Gastrocnemius medialis (tissue), 4 donors: ENCODE data around the gene SYNPR. TPM values are rescaled to one million over a fixed set of nuclear protein-coding genes. Genes with fewer than 3 reads are reported as not detected.
"Not testable (repeated sequence)": the region's sequence is repeated elsewhere in the genome, so short reads cannot be mapped to it uniquely, and the experiment has no call there.

Source experiments
- ATAC-seq, 2 donors: fragments of 150-250 bp; one replicate each; pipeline ENCODE4 v1.9.1; 2016
- DNase-seq, 2 donors: peaks; one replicate each; pipeline ENCODE4 v3.0.0-alpha.2; 2019
- H3K27ac ChIP-seq, 4 donors: fragments of 200-600 bp; sonication (generic); 1 replicate in 1 of 4; 2 replicates in 3 of 4; pipeline ENCODE4 v1.5.1; 2016 to 2018; ENCODE audit warnings: mild to moderate bottlenecking in 2 of 4, moderate library complexity in 1 of 4
- H3K27me3 ChIP-seq, 3 donors: fragments of 200-600 bp; sonication (generic) in 2 of 3; 1 replicate in 1 of 3; 2 replicates in 2 of 3; pipeline versions ENCODE4 v1.5.1 to v1.6.0; 2016 to 2019; ENCODE audit warnings: mild to moderate bottlenecking in 1 of 3, moderate library complexity in 1 of 3
- H3K36me3 ChIP-seq, 2 donors: fragments of 200-600 bp; sonication (generic) in 1 of 2; one replicate each; pipeline ENCODE4 v1.5.1; 2017 to 2018
- H3K4me1 ChIP-seq, 2 donors: fragments of 200-600 bp; sonication (generic) in 1 of 2; one replicate each; pipeline ENCODE4 v1.5.1; 2016 to 2017; ENCODE audit warnings: mild to moderate bottlenecking in 2 of 2
- H3K4me3 ChIP-seq, 4 donors: fragments of 200-600 bp; sonication (generic) in 3 of 4; 1 replicate in 1 of 4; 2 replicates in 3 of 4; pipeline ENCODE4 v1.5.1; 2016 to 2019; ENCODE audit warnings: mild to moderate bottlenecking in 2 of 4
- H3K9me3 ChIP-seq, 3 donors: fragments of 200-600 bp; sonication (generic) in 2 of 3; 1 replicate in 1 of 3; 2 replicates in 2 of 3; pipeline ENCODE4 v1.5.1; 2016 to 2019
- POLR2A ChIP-seq, 2 donors: fragments of 450-650 bp; IDR thresholded peaks; one replicate each; pipeline ENCODE4 v1.6.1; 2017; ENCODE audit warnings: antibody characterized with exemption in 2 of 2, mild to moderate bottlenecking in 2 of 2, moderate library complexity in 2 of 2
- in situ Hi-C, 4 donors: fragments of 200-750 bp; cut with MboI; loops; one replicate each; pipeline versions ENCODE4 v1.15.0 to v1.8.0; 2017; ENCODE audit warnings: low sequenced_read_pairs in 4 of 4
- intact Hi-C: fragments of 100-400 bp; cut with DNase I; formaldehyde crosslinking; loops from one replicate; pipeline ENCODE4 v1.15.1; 2023; ENCODE audit warnings: low total_unique reads
- total RNA-seq, 4 donors: library from RNA; depleted of rRNA; stranded (reverse); fragments of >200 nt; gene quantifications; one replicate each; pipeline versions ENCODE4 v1.1.0 to v1.2.3, GENCODE V29; 2016
- TF ChIP-seq, protein P1 (sequence below), 5 experiments: fragments of 450-650 bp in 3 of 5; fragments of 200-600 bp in 2 of 5; sonication (generic) in 2 of 5; IDR thresholded peaks in 4 of 5; conservative IDR thresholded peaks in 1 of 5; 1 replicate in 4 of 5; 2 replicates in 1 of 5; pipeline ENCODE4 v1.5.1; 2016 to 2019; ENCODE audit warnings: antibody characterized with exemption in 5 of 5, mild to moderate bottlenecking in 3 of 5, moderate library complexity in 3 of 5

The SYNPR gene
- total RNA-seq, 4 donors from 2014 or later = not detected

DNA sequence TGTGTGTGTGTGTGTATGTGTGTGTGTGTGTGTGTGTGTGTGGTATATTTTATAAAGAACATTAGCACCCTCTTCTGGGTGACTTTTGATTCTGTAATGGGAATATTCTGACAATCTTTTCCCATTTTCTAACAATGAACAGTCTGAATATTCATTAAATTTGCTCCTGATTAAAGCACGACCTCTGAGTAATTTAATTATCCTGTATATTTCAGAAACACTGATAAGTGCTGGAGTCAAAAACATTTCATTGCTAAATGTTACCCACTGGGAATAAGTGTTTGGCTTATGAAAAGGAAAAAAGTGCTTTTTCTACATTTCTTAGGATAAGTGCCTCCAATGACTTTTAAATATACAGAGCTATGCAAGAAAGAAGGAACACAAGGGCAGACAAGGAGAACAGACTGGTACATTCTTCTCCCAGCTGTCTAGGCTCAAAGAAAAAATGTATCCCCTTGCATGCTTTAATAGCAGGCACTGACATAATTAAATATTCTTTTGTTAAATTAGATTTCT is 32.3 kb upstream of the SYNPR start:
- DNase-seq (no peak), ATAC-seq (no peak)
- in situ Hi-C loops = loop anchor here in 1 of 4 donors (25.0 kb wide), 1 partner anchor 633 kb away; no protein-coding TSS in a partner anchor
- no peak overlapping the region for H3K27ac ChIP-seq
- no peaks in the 10 kb centered on the region for H3K9me3 ChIP-seq
- H3K4me3 ChIP-seq = no peak overlapping the region
- intact Hi-C loops = no loop called here
- no peaks in the 10 kb centered on the region for H3K36me3 ChIP-seq
- no peak for TF ChIP-seq POLR2A (IDR thresholded peaks at IDR 0.05)
- TF ChIP-seq, protein P1, sequence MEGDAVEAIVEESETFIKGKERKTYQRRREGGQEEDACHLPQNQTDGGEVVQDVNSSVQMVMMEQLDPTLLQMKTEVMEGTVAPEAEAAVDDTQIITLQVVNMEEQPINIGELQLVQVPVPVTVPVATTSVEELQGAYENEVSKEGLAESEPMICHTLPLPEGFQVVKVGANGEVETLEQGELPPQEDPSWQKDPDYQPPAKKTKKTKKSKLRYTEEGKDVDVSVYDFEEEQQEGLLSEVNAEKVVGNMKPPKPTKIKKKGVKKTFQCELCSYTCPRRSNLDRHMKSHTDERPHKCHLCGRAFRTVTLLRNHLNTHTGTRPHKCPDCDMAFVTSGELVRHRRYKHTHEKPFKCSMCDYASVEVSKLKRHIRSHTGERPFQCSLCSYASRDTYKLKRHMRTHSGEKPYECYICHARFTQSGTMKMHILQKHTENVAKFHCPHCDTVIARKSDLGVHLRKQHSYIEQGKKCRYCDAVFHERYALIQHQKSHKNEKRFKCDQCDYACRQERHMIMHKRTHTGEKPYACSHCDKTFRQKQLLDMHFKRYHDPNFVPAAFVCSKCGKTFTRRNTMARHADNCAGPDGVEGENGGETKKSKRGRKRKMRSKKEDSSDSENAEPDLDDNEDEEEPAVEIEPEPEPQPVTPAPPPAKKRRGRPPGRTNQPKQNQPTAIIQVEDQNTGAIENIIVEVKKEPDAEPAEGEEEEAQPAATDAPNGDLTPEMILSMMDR (IDR thresholded peaks at IDR 0.05 in 4 of 5, conservative IDR thresholded peaks at IDR 0.05 in 1 of 5) = no peak
- no peaks in the 10 kb centered on the region for H3K4me1 ChIP-seq
- no peaks in the 10 kb centered on the region for H3K27me3 ChIP-seq

DNA sequence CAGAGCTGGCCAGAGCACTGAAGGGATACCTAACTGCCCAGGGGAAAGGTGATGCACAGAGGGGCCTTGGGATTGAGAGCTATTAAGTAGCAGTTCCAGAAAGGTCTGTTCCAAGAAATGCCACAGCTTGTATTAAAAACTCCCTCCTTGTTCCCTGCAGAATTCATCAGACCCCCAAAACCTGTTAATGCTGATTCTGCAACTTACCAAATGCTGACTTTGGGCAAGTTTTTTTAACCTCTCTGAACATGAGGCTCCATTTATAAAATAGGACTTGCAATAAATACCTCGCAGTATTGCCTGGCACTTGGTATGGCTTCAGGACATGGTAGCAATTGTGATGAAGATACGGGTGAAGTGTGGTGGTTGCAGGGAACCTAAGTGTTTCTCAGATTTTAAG is 30.1 kb upstream of the SYNPR start:
- Histone ChIP-seq H3K27me3 (no peaks in the 10 kb centered on the region), H3K4me1 (no peaks in the 10 kb centered on the region), H3K36me3 (no peaks in the 10 kb centered on the region), H3K9me3 (no peaks in the 10 kb centered on the region), H3K27ac (no peak overlapping the region), H3K4me3 (no peak overlapping the region)
- no peak for TF ChIP-seq POLR2A (IDR thresholded peaks at IDR 0.05)
- TF ChIP-seq, protein P1 (IDR thresholded peaks at IDR 0.05 in 4 of 5, conservative IDR thresholded peaks at IDR 0.05 in 1 of 5) = no peak
- in situ Hi-C loops = loop anchor here in 1 of 4 donors (25.0 kb wide), 1 partner anchor 636 kb away; no protein-coding TSS in a partner anchor
- intact Hi-C loops = no loop called here
- DNase-seq (no peak), ATAC-seq (no peak)

DNA sequence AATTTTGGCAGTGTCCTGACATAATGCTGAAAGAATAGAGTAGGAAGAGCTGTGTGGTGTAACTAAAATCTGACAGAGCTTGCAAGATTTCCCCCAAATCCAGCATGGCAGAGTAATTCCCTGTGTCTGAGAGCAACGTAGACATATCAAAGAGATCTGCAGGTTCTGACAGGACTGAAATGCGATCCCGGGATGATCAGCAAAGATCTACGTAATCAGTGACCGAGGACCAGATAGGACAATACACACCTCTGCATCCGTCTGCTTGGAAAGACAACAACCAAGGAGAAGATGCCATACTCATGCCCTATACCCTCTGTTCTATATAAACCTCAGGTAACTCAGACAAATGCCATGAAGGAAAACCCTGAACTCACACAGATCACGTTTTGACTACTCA is 26.6 kb upstream of the SYNPR start:
- DNase-seq (no peak), ATAC-seq (no peak)
- no peak overlapping the region for H3K27ac ChIP-seq
- H3K36me3 ChIP-seq = no peaks in the 10 kb centered on the region
- in situ Hi-C loops (no loop called here), intact Hi-C loops (no loop called here)
- TF ChIP-seq, protein P1 (IDR thresholded peaks at IDR 0.05 in 4 of 5, conservative IDR thresholded peaks at IDR 0.05 in 1 of 5) = no peak
- no peak for TF ChIP-seq POLR2A (IDR thresholded peaks at IDR 0.05)
- H3K4me1 ChIP-seq = no peaks in the 10 kb centered on the region
- no peaks in the 10 kb centered on the region for H3K9me3 ChIP-seq
- no peak overlapping the region for H3K4me3 ChIP-seq
- no peaks in the 10 kb centered on the region for H3K27me3 ChIP-seq

DNA sequence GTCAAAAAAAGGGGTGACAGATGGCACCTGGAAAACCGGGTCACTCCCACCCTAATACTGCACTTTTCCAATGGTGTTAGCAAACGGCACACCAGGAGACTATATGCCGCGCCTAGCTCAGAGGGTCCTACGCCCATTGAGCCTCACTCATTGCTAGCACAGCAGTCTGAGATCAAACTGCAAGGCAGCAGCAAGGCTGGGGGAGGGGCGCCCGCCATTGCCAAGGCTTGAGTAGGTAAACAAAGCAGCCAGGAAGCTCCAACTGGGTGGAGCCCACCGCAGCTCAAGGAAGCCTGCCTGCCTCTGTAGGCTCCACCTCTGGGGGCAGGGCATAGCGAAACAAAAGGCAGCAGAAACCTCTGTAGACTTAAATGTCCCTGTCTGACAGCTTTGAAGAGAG is 22.3 kb upstream of the SYNPR start:
- DNase-seq, H3K36me3 ChIP-seq, H3K9me3 ChIP-seq, H3K27ac ChIP-seq, H3K27me3 ChIP-seq, H3K4me1 ChIP-seq, ATAC-seq, H3K4me3 ChIP-seq, intact Hi-C loops, in situ Hi-C loops: not testable (repeated sequence)

DNA sequence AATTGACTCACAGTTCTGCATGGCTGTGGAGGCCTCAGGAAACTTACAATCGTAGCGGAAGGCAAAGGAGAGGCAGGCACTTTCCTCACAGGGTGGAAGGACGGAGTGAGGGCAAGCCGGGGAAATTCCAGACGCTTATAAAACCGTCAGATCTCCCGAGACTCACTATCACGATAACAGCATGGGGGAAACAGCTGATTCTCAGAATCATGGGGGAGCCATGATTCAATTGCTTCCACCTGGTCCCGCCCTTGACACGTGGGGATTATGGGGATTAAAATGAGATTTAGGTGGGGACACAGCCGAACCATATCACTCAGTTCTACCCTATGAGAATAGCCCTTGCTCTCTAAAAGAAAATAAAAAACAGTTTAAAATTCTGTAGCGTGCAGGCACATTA is 13.4 kb upstream of the SYNPR start:
- no peaks in the 10 kb centered on the region for H3K9me3 ChIP-seq
- TF ChIP-seq, protein P1 (IDR thresholded peaks at IDR 0.05 in 4 of 5, conservative IDR thresholded peaks at IDR 0.05 in 1 of 5) = no peak
- no peak for TF ChIP-seq POLR2A (IDR thresholded peaks at IDR 0.05)
- no peak for DNase-seq
- H3K36me3 ChIP-seq = no peaks in the 10 kb centered on the region
- H3K27ac ChIP-seq = no peak overlapping the region
- intact Hi-C loops (no loop called here), in situ Hi-C loops (no loop called here)
- H3K4me1 ChIP-seq = no peaks in the 10 kb centered on the region
- H3K27me3 ChIP-seq = no peaks in the 10 kb centered on the region
- ATAC-seq = no peak
- H3K4me3 ChIP-seq = no peak overlapping the region
